GM18511 (cell line): ENCODE data around the gene RNF157.

Source experiments
- ATAC-seq: cut with Tn5 transposase; IDR thresholded peaks from one replicate; pipeline ENCODE4 v1.9.1; 2021; ENCODE audit warnings: mild to moderate bottlenecking, moderate library complexity; ENCODE audit not compliant: unreplicated experiment

RNF157 gene

DNA sequence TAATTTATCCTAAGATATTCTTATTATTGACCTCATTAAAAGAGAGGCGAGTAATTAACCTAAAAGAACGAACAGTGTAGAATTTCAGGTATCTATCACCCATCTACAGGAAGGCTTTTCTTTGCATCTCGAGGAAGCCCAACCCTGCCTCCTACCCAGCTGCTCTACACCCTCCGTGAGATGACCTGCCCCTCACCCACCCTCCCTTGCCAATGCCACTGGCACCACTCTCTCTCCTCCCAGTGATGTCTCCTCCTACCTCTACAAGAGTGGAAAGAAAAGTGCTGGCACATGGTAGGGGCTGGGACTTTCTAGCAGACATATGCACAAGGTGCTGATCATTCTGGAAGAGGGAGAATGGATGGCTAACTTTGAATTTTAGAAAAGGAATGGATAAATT is 76.4 kb downstream of the RNF157 start:
- ATAC-seq = no peak

DNA sequence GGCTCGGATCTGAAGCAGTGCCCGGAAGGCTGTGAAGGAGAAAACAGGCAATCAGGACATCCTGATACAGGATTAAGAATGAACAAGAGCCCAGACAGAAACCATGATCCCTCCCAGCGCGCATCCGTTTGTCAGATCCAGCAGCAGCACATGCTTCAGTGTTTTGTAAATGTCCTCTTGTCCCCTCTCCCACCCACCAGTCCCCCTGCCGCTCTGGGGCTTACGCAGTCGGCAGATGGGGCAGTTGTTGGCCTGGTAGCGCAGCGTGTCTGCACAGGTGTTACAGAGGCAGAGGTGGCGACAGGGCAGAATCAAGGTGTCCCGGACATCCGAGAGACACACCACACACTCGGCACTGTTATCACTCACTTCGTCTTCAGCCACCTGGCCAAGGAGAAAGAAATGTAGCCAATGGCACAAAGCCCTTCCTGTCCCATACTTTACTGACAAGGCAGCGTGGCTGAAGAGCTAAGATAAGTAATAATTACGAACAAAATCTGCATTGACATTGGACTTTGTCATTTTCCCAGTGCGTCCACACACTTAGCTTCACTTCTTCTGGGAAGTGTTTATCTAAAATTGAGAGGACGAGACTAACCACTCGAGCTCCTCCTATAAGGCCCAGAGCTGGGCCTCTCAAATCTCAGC is 78.5 kb downstream of the RNF157 start:
- no peak for ATAC-seq

DNA sequence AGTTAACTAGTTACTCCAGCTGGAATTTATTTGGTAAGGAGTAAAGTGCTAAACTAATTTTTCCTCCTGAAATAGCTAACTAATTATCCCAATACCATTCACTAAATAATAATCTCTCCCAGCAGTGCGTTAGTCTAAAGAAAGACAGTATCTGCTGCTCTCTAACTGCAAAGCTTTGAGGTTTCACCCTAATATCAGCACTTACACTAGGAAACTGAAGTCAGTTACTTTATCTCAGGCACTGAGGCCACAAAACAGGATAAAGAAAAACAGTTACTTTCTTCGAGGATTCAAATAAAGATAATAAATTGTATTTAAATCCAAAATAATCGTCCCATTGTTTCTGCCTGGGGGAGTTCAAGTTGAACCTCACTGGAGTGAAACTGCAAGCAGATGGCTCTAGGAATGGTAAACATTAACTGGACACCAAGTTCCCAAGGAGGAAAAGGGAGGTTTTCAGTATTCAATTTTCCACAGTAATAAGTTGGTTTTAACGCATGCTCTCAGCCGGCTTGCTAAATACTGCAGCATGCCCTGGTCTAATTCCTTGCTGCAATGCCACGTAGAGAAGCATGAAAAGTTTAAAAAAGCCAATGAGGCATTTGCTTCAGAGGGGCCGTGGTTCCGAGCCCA is 79.3 kb downstream of the RNF157 start:
- ATAC-seq = no peak

DNA sequence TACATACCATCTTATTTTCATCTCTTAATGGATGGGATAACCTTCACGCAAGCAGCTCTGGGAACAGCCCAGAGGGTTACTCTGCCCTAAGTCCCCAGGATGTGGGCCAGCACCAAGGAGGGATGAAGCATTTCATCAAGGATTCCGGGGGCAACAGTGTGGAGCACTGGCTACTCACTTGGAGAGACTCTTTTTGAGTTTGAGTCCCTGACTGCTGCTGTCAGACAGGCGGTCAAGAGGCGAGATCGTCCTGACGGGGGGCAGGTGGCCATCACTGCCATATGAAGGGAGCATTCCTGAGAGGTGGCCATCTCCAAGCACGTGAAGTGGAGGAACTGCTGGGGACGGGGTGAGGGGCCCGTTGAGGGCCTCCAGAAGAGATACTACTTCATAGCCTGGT is 81.1 kb downstream of the RNF157 start:
- ATAC-seq = no peak

DNA sequence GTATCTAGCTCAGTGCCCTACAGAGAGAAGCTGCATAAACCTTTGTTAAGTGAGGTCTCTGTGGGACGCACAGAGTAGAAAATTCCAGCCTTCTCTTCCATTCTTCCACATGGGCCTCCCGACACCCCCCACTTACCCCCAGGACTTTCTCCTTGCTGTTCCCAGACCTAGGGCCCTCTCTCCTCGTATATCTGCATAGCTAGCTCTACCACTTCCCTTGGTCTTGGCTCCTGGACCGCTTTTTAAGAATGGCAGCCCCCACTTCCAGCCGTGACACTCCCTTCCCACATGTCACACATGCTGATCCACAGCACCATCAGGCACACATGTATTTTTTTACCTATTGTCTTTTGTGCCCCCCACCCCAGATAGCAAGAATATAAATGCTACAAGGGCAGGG is 82.5 kb downstream of the RNF157 start:
- ATAC-seq = no peak

DNA sequence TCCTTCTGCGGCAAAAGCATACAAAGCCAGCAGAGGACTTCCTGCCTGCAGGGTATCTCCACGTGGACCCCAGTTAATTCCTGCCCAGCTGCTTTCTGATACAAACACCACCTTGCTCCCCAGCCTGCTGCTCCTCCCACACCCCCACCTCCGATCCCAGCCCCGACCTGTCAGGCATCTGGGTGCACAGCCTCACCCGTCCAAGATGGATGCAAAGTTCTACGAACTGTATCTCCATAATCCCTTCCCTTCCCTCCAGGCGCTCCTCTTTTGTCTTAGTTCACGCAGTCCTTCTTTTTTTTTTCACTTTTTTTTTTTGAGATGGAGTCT is 83.7 kb downstream of the RNF157 start:
- no peak for ATAC-seq

DNA sequence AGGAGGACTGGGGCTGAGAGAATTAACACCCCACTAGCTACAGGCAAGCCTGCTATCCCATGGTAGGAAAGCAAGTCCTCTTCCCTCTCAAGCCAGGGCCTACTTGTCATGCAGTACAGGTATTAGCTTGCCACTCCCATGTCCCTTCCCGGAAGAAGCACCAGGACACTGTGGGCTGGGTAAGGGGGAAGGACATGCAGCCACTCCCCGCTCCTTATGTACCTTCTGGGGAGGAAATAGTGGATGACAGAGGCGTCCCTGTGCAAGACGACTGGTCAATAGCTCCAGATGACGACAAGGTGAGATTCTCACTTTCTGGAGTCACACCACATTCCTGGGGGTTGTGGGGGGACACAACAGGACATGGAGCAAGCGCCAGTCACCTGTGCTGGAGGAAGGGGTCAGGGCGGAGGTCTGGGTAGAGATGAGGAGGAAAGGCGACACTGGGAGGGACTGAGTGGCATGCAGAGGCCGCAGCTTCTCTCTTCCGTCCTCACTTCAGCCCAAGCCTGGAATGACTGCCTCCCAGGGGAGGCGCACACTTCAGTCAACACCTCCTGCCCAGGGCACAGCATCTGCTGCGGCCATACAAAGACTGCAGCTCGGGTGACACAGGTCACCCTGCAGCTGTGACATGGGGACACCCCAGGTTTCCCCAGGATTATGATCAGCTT is 84.2 kb downstream of the RNF157 start:
- no peak for ATAC-seq

DNA sequence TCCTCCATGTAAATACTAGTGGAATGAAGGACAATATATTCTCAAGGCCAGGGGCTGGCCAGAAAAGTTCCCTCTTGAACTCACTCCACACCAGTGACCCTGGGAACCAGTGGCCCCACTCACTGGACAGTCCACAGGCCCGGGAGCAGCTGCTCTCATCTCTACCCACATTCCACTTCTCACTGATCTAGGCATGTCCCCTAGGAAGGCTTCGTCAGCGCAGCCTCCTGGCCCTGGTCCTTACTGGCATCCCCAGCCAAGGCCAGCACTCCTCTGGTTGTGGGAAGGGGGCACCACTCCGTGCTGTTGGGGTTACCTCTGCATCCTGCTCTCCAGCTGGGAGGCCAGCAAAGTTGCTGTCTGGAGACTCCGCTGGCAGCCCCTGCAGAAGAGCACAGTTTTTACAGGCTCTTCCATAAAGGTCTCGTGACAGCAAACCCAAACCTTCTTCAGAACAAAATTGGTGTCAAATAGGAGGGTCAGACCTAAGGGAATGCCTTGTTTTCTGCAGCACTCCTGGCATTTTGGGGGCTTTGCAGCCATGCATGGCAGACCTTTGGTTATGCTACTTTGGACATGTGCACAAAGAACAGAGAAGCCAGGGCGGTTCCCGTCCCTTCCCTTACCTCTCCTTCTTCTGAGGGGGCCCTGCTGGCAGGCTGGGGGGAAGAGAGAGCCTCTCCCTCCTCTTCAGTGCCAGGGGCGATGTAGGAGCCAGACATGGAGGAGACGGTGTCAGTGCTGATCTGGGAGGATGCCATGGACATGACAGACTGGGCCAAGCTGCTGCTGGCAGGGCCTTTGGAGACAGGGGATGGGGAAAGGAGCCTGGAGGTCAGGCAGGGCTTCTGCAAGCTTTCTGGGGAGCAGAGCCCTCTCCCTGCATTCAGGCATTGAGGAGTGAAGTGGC is 85.1 kb downstream of the RNF157 start:
- ATAC-seq = no peak

DNA sequence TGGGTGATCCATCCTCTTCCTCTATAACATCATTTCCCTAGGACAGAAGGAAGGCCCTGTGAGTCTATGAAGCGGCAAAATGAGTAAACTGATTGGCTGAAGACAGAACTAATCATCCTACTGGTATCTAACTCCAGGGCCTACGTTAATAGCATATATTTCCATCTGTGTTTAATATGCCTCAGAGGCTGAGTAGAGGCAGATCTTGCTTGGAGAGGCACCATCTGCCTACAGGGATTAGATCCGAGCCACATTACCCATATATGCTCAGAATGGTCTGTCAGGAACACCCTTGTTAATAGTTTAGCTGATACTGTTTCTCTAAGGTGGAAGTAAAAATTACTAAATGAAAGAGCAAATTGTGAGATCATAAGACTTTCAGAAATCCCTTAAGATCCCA is 86.0 kb downstream of the RNF157 start:
- no peak for ATAC-seq

DNA sequence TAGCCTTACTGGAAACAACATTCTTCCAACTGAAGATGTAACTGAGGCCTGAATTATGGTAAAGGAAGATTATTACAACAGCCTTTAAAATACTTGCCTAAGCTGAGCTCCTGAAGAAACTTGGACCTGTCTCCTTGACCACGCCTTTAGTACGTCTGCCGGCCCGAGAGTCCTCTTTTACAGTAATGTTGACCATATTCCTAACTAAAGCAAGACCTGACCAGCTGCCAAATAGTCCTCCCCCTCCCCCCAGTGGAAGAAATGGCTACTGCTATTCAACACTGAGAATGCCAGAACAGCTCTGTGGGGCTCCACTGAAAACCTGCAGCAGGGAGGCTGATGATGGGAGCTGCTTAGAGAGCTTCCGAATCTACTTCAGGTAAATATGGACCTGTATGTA is 86.7 kb downstream of the RNF157 start:
- no peak for ATAC-seq

DNA sequence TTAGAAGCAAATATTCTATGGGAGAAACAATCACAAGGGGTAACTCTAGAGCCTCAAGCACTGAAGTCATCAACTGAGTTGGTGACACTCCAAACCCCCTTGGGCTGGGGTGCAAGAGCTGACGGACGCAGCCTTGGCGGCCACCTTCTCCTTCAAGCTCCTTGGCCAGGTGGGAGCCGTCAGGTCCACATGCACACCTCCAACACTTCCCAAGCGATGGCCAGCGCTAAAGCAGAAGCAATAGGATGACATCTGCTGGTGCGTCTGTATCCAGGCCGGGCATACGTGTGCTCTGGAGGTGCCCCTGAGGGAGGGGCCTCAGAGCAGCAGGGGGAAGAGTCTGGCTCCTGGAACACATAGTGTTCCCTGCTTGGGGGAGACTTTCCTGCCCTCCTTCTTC is 87.1 kb downstream of the RNF157 start:
- no peak for ATAC-seq

DNA sequence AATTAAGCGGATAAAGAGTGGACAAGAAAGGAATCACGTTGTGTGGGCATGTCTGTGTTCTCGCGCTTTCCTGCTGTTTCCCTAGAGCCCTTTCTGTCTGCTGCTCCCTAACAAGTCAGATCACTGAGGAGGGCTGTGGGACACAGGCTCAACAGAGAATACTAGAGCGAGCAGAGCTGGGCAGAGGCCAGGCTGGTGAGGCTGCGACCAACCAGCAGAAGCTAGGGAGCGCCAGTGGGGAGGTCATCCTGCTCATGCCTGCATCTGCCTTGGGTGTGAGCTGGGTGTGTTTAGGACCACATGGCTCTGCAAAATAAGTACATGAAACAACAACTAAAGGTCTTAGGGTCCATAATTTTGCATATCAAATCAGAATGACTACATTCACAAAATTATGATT is 87.7 kb downstream of the RNF157 start:
- no peak for ATAC-seq

DNA sequence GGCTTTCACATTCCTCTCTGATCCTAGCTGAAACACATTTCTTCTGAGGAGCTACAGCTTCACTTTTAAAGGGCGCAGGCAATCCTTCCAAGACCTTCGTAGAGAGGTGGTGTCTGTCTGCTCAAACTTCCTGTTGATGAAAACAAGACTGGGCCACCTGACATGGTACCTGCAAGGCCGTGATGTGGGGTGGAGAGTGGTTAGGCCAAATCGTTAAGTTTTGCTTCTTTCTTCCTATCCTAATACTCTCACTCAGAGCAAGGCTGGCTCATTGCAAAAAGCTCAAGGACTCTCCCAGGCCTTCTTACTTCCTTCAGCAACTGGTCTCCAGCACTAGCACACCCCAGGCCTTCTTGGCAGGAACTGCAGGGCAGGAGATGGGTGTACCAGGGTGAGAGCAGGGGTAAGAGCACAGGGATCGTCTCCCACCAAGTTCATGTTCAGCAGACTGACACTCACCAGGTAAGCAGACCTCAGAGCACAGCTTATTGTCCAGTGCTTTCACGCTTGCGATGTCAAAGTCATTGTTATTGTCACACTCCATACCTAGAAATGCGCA is 88.3 kb downstream of the RNF157 start:
- ATAC-seq = no peak

DNA sequence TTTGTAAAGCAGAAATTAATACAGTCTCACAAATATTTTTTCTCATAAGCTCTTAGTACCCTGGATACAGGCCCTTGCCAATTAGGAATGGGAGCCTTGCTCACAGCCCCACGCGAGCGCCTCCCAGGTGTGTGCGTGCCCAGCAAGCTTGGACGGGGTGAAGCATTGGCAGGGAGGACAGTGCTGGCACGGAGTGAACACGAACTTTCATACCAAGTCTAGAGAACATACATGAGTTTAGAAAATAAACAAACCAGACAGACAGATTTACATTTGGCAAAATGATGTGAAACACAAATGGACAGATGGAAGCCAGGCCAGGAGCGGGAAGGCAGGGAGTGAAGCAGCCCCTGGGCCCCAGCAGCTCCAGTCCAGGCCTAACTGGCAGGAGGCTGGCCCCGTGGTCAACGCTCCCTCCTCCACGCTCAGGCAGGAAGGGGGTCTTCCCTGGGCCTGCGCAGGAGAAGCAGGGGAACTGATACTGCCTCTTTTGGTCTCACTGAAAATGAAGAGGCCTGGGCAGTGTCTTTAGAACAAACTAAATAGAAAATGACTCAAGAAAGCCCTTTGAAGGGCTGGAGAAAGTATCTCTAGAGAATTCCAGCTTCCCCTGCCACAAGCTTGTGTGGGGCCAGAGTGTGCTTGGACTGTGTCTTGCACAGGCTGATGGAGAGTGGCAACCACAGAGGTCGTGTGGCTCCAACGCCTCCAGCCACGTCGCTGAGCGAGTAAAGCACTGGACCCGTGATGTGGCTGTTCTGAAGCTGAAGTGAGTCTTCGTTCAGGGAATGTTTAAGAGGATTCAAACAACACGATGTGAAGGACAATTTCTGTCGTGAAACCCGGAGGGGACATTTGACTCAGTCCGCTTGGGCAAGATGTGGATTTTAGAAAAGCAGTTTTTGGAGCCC is 89.3 kb downstream of the RNF157 start:
- ATAC-seq = no peak

DNA sequence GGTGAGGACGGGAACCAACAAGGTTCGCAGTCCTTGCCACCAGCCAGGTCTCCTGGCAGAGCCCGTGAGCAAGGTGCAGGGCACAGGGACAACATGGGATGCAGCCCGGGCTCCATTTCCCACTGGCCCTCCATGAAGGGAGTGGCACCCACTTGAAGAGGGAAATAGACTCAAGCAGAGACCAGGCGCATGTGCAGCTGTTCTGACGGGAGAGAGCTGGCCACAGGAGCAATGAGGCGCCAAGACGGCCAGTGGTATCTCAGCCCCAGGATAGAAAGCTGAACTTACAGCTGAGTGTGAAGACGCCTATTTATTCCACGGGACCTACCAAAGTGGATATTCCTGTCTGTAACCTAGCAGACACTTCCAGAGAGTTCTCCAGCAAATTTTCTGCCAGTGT is 91.1 kb downstream of the RNF157 start:
- ATAC-seq = no peak

DNA sequence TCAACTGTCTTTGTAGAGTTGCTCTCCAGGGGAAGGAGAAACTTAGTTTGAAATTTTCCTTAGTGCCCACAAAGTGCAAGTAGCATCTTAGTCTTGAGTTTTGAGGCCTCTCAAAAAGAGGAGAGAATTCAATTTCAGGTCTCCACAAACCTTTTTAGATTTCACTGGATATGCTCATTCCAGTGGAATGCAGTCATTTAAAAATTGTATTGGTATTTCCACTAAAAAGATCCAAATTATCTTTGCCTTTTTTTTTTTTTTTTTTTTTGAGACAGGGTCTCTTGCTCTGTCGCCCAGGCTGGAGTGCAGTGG is 92.3 kb downstream of the RNF157 start:
- no peak for ATAC-seq

DNA sequence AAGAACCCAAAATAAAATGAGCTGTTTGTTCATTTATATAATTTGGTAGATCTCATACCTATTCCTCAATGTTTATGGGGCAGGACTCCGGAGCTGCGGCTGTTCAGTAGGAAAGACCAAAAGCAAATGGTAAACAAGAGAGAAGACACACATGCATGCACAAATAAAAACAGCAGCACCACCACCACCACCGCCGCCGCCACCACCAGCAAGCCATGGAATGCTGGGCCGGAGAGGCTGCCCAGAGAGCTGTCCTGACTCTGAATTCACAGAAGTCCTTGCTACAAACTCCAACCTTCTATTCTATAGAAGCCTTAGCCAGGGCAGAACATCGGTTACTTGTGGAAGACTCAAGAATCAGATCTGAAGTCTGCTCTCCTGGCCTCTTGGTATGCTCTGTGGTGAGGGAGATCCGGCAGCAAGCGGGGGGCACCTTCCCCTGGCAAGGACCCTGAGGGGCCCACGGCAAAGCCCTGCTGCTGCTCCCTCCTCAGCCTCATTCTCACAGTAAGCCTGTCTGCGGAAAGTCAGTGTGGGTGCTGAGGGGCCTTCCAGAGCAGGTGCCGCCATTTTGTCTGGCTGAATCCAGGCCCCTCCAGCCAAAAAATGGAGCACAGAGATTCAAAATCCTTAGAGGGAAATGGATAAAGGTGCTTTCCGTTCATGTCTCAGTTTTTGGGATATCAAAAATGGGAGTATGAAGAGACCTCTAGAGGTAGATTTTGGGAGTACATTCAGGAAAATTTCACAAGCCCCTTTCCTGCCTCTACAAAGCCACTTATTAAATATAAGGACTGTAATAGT is 92.9 kb downstream of the RNF157 start:
- no peak for ATAC-seq

DNA sequence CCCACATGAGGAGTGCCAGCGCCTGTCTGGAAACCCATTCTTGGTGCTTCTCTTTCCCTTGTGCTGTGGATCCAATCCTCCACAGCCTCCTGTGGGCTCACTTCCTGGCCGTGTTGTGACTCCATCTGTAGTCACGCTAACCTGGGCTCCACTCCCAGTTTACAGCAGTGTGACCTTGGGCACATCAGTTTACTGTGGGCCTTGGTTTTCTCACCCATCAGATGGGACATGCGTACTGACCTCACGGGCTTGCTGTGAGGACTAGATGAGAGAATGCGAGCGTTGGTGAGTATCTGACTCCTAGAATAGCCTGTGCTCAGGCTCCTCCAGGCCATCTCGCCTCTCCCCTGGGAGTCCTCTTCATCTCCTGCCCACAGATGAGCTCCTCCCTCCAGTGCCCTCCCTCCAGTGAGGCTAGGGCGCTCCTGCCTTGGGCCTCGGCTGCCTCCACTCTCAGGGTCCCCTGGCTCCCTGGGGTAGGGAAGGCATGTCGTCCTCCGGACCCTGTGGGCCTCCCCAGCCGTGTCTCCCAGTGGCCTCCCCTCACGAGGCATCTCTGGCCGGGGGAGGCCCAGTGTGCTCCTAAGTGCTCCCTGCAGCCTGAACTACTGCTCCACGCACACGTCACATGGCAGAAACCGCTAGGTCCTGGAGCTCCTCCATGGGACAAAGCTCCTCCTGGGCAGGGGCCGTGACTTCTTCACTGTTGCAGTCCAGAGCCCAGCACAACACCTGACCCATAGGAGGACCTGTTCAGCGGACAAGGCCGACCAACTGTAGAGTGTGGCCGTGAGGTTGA is 94.0 kb downstream of the RNF157 start:
- ATAC-seq = no peak
